ENCODE data around the gene KDELR3. TPM values are rescaled to one million over a fixed set of nuclear protein-coding genes. Genes with fewer than 3 reads are reported as not detected.

Gene KDELR3
- total RNA-seq, 1 experiment from 2014 or later = 33.1 TPM

GRCh38 chr22:38423512-38424503, 44.1 kb upstream of the KDELR3 start:
- peaks cover 8 to 31% of the 10 kb centered on the region in 2 experiments for H3K4me1 ChIP-seq (ENCODE audit: control insufficient read depth in 1 of 2, insufficient read depth in 2 of 2, low read length in 2 of 2)

More at GRCh38 chr22:38423512-38424503, 44.1 kb upstream of the KDELR3 start:
- H3K9me2 ChIP-seq (ENCODE audit: insufficient read depth) = no peaks in the 10 kb centered on the region
- RAD21 ChIA-PET (ENCODE audit: low non-redundant PET in 1 of 2, low total read pairs in 2 of 2, uncharacterized antibody in 2 of 2, unreplicated experiment in 2 of 2) = interaction anchor here in 1 of 2 experiments (0.5 kb wide), 1 partner anchor 68 kb away, joined by 3 read pairs; no protein-coding TSS in a partner anchor
- no peak overlapping the region for H3K4me3 ChIP-seq (replicated peaks in 1 of 2; ENCODE audit: low read depth in 1 of 2, low read length in 2 of 2)
- no peak overlapping the region; the same call in 1 of the 2 replicates for H3K27ac ChIP-seq (ENCODE audit: low read depth, low read length)
- CTCF ChIA-PET = interaction anchor here (1.9 kb wide), 1 partner anchor 11 kb away, joined by 5 read pairs; no protein-coding TSS in a partner anchor
- DNase-seq (ENCODE audit: low read depth, low spot score) (no peak), ATAC-seq (no peak)
- BruUV-seq (replicated peaks) = no TSS peak
- intact Hi-C loops (cut with micrococcal nuclease) = no loop called here
- no peak overlapping the region for H3K4me2 ChIP-seq (ENCODE audit: low read length)
- H2AFZ ChIP-seq (ENCODE audit: low read depth, low read length, poor library complexity, severe bottlenecking) = no peak overlapping the region
- no peaks in the 10 kb centered on the region for H3K9me3 ChIP-seq (ENCODE audit: control insufficient read depth in 1 of 2, insufficient read depth in 1 of 2, low read depth in 1 of 2, low read length in 2 of 2)
- no peaks in the 10 kb centered on the region for H3K27me3 ChIP-seq (ENCODE audit: insufficient read depth, low read length)
- POLR2A ChIA-PET = no interaction called here
- H4K20me1 ChIP-seq (ENCODE audit: insufficient read depth) = no peaks in the 10 kb centered on the region
- no peaks in the 10 kb centered on the region for H3K36me3 ChIP-seq (ENCODE audit: control insufficient read depth in 1 of 2, insufficient read depth in 2 of 2, low read length in 2 of 2)
- no peak overlapping the region for H3K9ac ChIP-seq (ENCODE audit: low read length)
- H3K79me2 ChIP-seq (ENCODE audit: insufficient read depth, low read length) = no peaks in the 10 kb centered on the region
- TF ChIP-seq MAX (IDR thresholded peaks at IDR 0.05) (no peak), YY1 (IDR thresholded peaks at IDR 0.05; ENCODE audit: extremely low read depth, insufficient replicate concordance, low read depth, low read length) (no peak), SIN3A (IDR thresholded peaks at IDR 0.05; ENCODE audit: low read depth) (no peak), SP1 (IDR thresholded peaks at IDR 0.05; ENCODE audit: low read depth) (no peak), POLR2AphosphoS5 (IDR thresholded peaks at IDR 0.05; ENCODE audit: low read depth, low read length) (no peak), EZH2 (IDR thresholded peaks at IDR 0.05) (no peak), REST (IDR thresholded peaks at IDR 0.05; ENCODE audit: low read depth) (no peak), POLR2A (IDR thresholded peaks at IDR 0.05; ENCODE audit: borderline replicate concordance, extremely low read depth, insufficient read depth, insufficient read length) (no peak), CBX3 (IDR thresholded peaks at IDR 0.05; ENCODE audit: low read depth) (no peak), ATF3 (IDR thresholded peaks at IDR 0.05) (no peak), EZH2phosphoT487 (IDR thresholded peaks at IDR 0.05; ENCODE audit: borderline replicate concordance) (no peak), CEBPB (IDR thresholded peaks at IDR 0.05; ENCODE audit: low read depth) (no peak), SRF (IDR thresholded peaks at IDR 0.05; ENCODE audit: low read depth) (no peak), TCF7L2 (IDR thresholded peaks at IDR 0.05; ENCODE audit: borderline replicate concordance, extremely low read depth, insufficient read depth, insufficient read length) (no peak), EGR1 (IDR thresholded peaks at IDR 0.05; ENCODE audit: low read depth) (no peak)

All from HCT116 (cell line).